Fibroblast of lung (primary cell): Measurements from ENCODE around the gene MAML2. TPM values are rescaled to one million over a fixed set of nuclear protein-coding genes. Genes with fewer than 3 reads are reported as not detected.

Experiments
- DNase-seq, 2 donors: peaks; one replicate each; pipeline versions ENCODE4 v3.0.0 to v3.0.0-alpha.2; 2010; ENCODE audit warnings: low read depth in 2 of 2
- H2AFZ ChIP-seq: 2 replicates; pipeline ENCODE4 v1.5.1; 2012; ENCODE audit warnings: low read length, control low read depth, inconsistent platforms
- H3K27ac ChIP-seq: 2 replicates; pipeline ENCODE4 v1.5.1; 2011; ENCODE audit warnings: low read length, control low read depth; ENCODE audit not compliant: insufficient read depth
- H3K27me3 ChIP-seq: 2 replicates; pipeline ENCODE4 v1.5.1; 2011; ENCODE audit warnings: mild to moderate bottlenecking, low read length; ENCODE audit not compliant: control insufficient read depth, insufficient read depth
- H3K36me3 ChIP-seq: 2 replicates; pipeline ENCODE4 v1.5.1; 2011; ENCODE audit warnings: low read length; ENCODE audit not compliant: control insufficient read depth, insufficient read depth
- H3K4me1 ChIP-seq: 2 replicates; pipeline ENCODE4 v1.5.1; 2011; ENCODE audit warnings: low read length; ENCODE audit not compliant: control insufficient read depth, insufficient read depth; ENCODE audit errors: extremely low read depth
- H3K4me2 ChIP-seq: 2 replicates; pipeline ENCODE4 v1.5.1; 2011; ENCODE audit warnings: low read length, control low read depth; ENCODE audit not compliant: insufficient read depth; ENCODE audit errors: extremely low read depth
- H3K4me3 ChIP-seq, 4 experiments: fragments of 200-600 bp in 1 of 4; sonication (generic) in 1 of 4; replicated peaks in 1 of 4; 2 replicates each; pipeline ENCODE4 v1.5.1; 2011 to 2016; ENCODE audit warnings: low read length in 4 of 4, low read depth in 3 of 4, mild to moderate bottlenecking in 3 of 4, control low read depth in 2 of 4, inconsistent platforms in 1 of 4, mixed read lengths in 1 of 4; ENCODE audit not compliant: insufficient read depth in 1 of 4; ENCODE audit errors: control extremely low read depth in 1 of 4
- H3K79me2 ChIP-seq: 2 replicates; pipeline ENCODE4 v1.5.1; 2012; ENCODE audit warnings: mild to moderate bottlenecking, low read length, inconsistent platforms; ENCODE audit not compliant: control insufficient read depth, insufficient read depth
- H3K9ac ChIP-seq: 2 replicates; pipeline ENCODE4 v1.5.1; 2011; ENCODE audit warnings: mild to moderate bottlenecking, low read length, control low read depth; ENCODE audit not compliant: insufficient read depth
- H3K9me3 ChIP-seq: 2 replicates; pipeline ENCODE4 v1.5.1; 2012; ENCODE audit warnings: low read depth, low read length; ENCODE audit not compliant: control insufficient read depth, insufficient read depth
- H4K20me1 ChIP-seq: 2 replicates; pipeline ENCODE4 v1.5.1; 2011; ENCODE audit warnings: low read length; ENCODE audit not compliant: control insufficient read depth, insufficient read depth; ENCODE audit errors: extremely low read depth
- CTCF ChIP-seq, 2 donors: IDR thresholded peaks in 1 of 2; conservative IDR thresholded peaks in 1 of 2; 1 replicate in 1 of 2; 2 replicates in 1 of 2; pipeline ENCODE4 v1.5.1; 2011 to 2012; ENCODE audit warnings: low read length in 2 of 2, control low read depth in 1 of 2, inconsistent platforms in 1 of 2, low read depth in 1 of 2, mild to moderate bottlenecking in 1 of 2
- EZH2 ChIP-seq: IDR thresholded peaks from 2 replicates; pipeline ENCODE4 v1.5.1; 2012; ENCODE audit warnings: low read length, control low read depth, mild to moderate bottlenecking; ENCODE audit errors: missing control alignments
- polyA plus RNA-seq, 2 donors: library from polyadenylated mRNA; depleted of rRNA in 1 of 2; stranded (reverse) in 1 of 2; unstranded in 1 of 2; fragments of >200 nt; gene quantifications; 2 replicates each; pipeline ENCODE4 v1.2.1, GENCODE V29; 2011 to 2012; ENCODE audit warnings: missing spikeins in 1 of 2
- total RNA-seq: library from RNA; depleted of rRNA; stranded (reverse); fragments of >200 nt; gene quantifications from 2 replicates; pipeline ENCODE4 v1.2.1, GENCODE V29; 2014

MAML2 gene
- total and polyA plus RNA-seq, 2 donors (not counting 1 experiment from before 2014, with no cell fraction given) = 13.0 to 19.0 TPM

- Histone ChIP-seq H3K4me3 (no peak overlapping the region), H3K9me3 (no peaks in the 10 kb centered on the region), H2AFZ (no peak overlapping the region), H3K27ac (no peak overlapping the region), H3K4me1 (peaks cover 20% of the 10 kb centered on the region), H4K20me1 (no peaks in the 10 kb centered on the region), H3K27me3 (no peaks in the 10 kb centered on the region), H3K79me2 (peaks cover 10% of the 10 kb centered on the region), H3K9ac (no peak overlapping the region), H3K36me3 (no peaks in the 10 kb centered on the region), H3K4me2 (no peak overlapping the region)
- peak in 1 of 2 donors; percentile 54 for DNase-seq
- TF ChIP-seq EZH2 (no peak), CTCF (conservative IDR thresholded peaks at IDR 0.05 in 1 of 2, IDR thresholded peaks at IDR 0.05 in 1 of 2; ENCODE audit: low read depth in 1 of 2, low read length in 2 of 2) (no peak)
These were observed 75.4 kb downstream of the MAML2 start for GRCh38 chr11:96267496-96268032.

GRCh38 chr11:96267001-96267495, 75.9 kb downstream of the MAML2 start:
- no peaks in the 10 kb centered on the region for H3K36me3 ChIP-seq
- no peak overlapping the region for H3K27ac ChIP-seq
- peaks cover 20% of the 10 kb centered on the region for H3K4me1 ChIP-seq
- no peak for DNase-seq
- no peaks in the 10 kb centered on the region for H3K27me3 ChIP-seq
- peaks cover 10% of the 10 kb centered on the region for H3K79me2 ChIP-seq
- H3K4me2 ChIP-seq = no peak overlapping the region
- H3K9ac ChIP-seq = no peak overlapping the region
- no peaks in the 10 kb centered on the region for H3K9me3 ChIP-seq
- no peaks in the 10 kb centered on the region for H4K20me1 ChIP-seq
- no peak overlapping the region for H2AFZ ChIP-seq
- H3K4me3 ChIP-seq = no peak overlapping the region
- no peak for TF ChIP-seq CTCF (conservative IDR thresholded peaks at IDR 0.05 in 1 of 2, IDR thresholded peaks at IDR 0.05 in 1 of 2; ENCODE audit: low read depth in 1 of 2, low read length in 2 of 2)
- TF ChIP-seq EZH2 = no peak

GRCh38 chr11:96265972-96266371, 77.0 kb downstream of the MAML2 start:
- H3K36me3 ChIP-seq = no peaks in the 10 kb centered on the region
- TF ChIP-seq CTCF (conservative IDR thresholded peaks at IDR 0.05 in 1 of 2, IDR thresholded peaks at IDR 0.05 in 1 of 2; ENCODE audit: low read depth in 1 of 2, low read length in 2 of 2) = no peak
- no peak for TF ChIP-seq EZH2
- no peak overlapping the region for H2AFZ ChIP-seq
- H4K20me1 ChIP-seq = no peaks in the 10 kb centered on the region
- H3K4me3 ChIP-seq = no peak overlapping the region
- H3K9me3 ChIP-seq = no peaks in the 10 kb centered on the region
- H3K27ac ChIP-seq = no peak overlapping the region
- peaks cover 14% of the 10 kb centered on the region for H3K79me2 ChIP-seq
- peaks cover 20% of the 10 kb centered on the region for H3K4me1 ChIP-seq
- no peak for DNase-seq
- H3K9ac ChIP-seq = no peak overlapping the region
- H3K4me2 ChIP-seq = no peak overlapping the region
- H3K27me3 ChIP-seq = no peaks in the 10 kb centered on the region
